SU-DHL-6 (cell line): ENCODE measurements around the gene LAMB2.

Source experiments
- H2AFZ ChIP-seq: fragments of 200-600 bp; sonication (generic); 2 replicates; pipeline ENCODE4 v1.6.1; 2014; ENCODE audit warnings: low read depth, mild to moderate bottlenecking, moderate library complexity, mixed read lengths, antibody characterized with exemption, low read length; ENCODE audit not compliant: severe bottlenecking
- H3F3A ChIP-seq: fragments of 200-600 bp; shearing (Covaris generic); 2 replicates; pipeline ENCODE4 v1.6.0; 2016; ENCODE audit warnings: antibody characterized with exemption, mild to moderate bottlenecking; ENCODE audit not compliant: insufficient read depth
- H3K27ac ChIP-seq: fragments of 200-600 bp; sonication (generic); 2 replicates; pipeline ENCODE4 v1.5.1; 2016; ENCODE audit warnings: low read depth, mild to moderate bottlenecking, low read length, moderate library complexity, mixed read lengths
- H3K27me3 ChIP-seq: fragments of 200-600 bp; sonication (generic), shearing (Covaris generic); 2 replicates; pipeline ENCODE4 v1.6.0; 2014; ENCODE audit warnings: mild to moderate bottlenecking, low read length
- H3K36me3 ChIP-seq: fragments of 200-600 bp; sonication (generic); 2 replicates; pipeline ENCODE4 v1.6.1; 2014; ENCODE audit warnings: mild to moderate bottlenecking, low read length, mixed read lengths
- H3K4me2 ChIP-seq: fragments of 300-600, 200-600 bp; shearing (Covaris generic), sonication (generic); 2 replicates; pipeline ENCODE4 v1.6.0; 2014; ENCODE audit warnings: low read length, low read depth, mild to moderate bottlenecking; ENCODE audit not compliant: poor library complexity, severe bottlenecking
- H3K4me3 ChIP-seq: fragments of 200-600 bp; sonication (generic); 2 replicates; pipeline ENCODE4 v1.5.1; 2014; ENCODE audit warnings: antibody characterized with exemption, low read length, mild to moderate bottlenecking, mixed read lengths; ENCODE audit not compliant: insufficient read depth, poor library complexity, severe bottlenecking
- H3K79me2 ChIP-seq: fragments of 200-600 bp; sonication (generic); 2 replicates; pipeline ENCODE4 v1.6.1; 2014; ENCODE audit warnings: mild to moderate bottlenecking, low read length, moderate library complexity; ENCODE audit not compliant: insufficient read depth
- H3K9ac ChIP-seq: fragments of 200-600 bp; sonication (generic); 2 replicates; pipeline ENCODE4 v1.7.0; 2014; ENCODE audit warnings: mild to moderate bottlenecking, low read length
- H3K9me2 ChIP-seq: fragments of 200-600 bp; sonication (generic); replicated peaks from 2 replicates; pipeline ENCODE4 v1.6.1; 2014; ENCODE audit warnings: low read length; ENCODE audit not compliant: insufficient read depth
- H3K9me3 ChIP-seq: fragments of 200-600 bp; sonication (generic); 2 replicates; pipeline ENCODE4 v1.6.1; 2014; ENCODE audit warnings: low read length, mixed read lengths; ENCODE audit not compliant: insufficient read depth
- H4K20me1 ChIP-seq: fragments of 200-600 bp; sonication (generic); 2 replicates; pipeline ENCODE4 v1.6.1; 2014; ENCODE audit warnings: low read depth, mild to moderate bottlenecking, antibody characterized with exemption, low read length, moderate library complexity, mixed read lengths
- CTCF ChIP-seq: fragments of 200-600 bp; sonication (generic); IDR thresholded peaks from one replicate; pipeline ENCODE4 v1.5.1; 2017; ENCODE audit warnings: antibody characterized with exemption, mild to moderate bottlenecking, low read length, moderate library complexity; ENCODE audit not compliant: insufficient read depth, poor library complexity, severe bottlenecking
- EZH2phosphoT487 ChIP-seq: fragments of 200-600 bp; sonication (generic), shearing (Covaris generic); conservative IDR thresholded peaks from 2 replicates; pipeline ENCODE4 v1.6.1; 2018; ENCODE audit warnings: mild to moderate bottlenecking, antibody characterized with exemption, low read length, moderate library complexity, mixed read lengths

Gene LAMB2

GRCh38 chr3:49120438-49121131 lies 12.3 kb downstream of the LAMB2 start, which contains the start of gene USP19:
Gene USP19, minus strand, starts transcription at chr3:49120823. Its CDS starts 1,678 bp downstream, at chr3:49119145.
- peak within 1 kb of the TSS; percentile 72 for H3K4me3 ChIP-seq
- H3K9me3 ChIP-seq: no peaks in the 10 kb centered on the region
- H2AFZ ChIP-seq: peak within 1 kb of the TSS; percentile 67
- no peaks in the 10 kb centered on the region for H4K20me1 ChIP-seq
- H3K27ac ChIP-seq: peak within 1 kb of the TSS; percentile 59
- no peaks in the 10 kb centered on the region for H3K27me3 ChIP-seq
- peaks cover 15% of the 10 kb centered on the region for H3F3A ChIP-seq
- peaks cover 9% of the 10 kb centered on the region; the same call in 1 of the 2 replicates for H3K79me2 ChIP-seq
- TF ChIP-seq EZH2phosphoT487: no peak
- TF ChIP-seq CTCF: no peak
- peak within 1 kb of the TSS; percentile 94 for H3K9ac ChIP-seq
- peak within 1 kb of the TSS; percentile 90 for H3K4me2 ChIP-seq
- H3K9me2 ChIP-seq: no peaks in the 10 kb centered on the region
- 0 out of 2 replicates have a peak, but pooled peaks cover 3% of the 10 kb centered on the region for H3K36me3 ChIP-seq

GRCh38 chr3:49120096-49120437 lies 12.8 kb downstream of the LAMB2 start:
- H3F3A ChIP-seq: peaks cover 15% of the 10 kb centered on the region
- TF ChIP-seq CTCF (no peak), EZH2phosphoT487 (no peak)
- H3K79me2 ChIP-seq: peaks cover 9% of the 10 kb centered on the region; the same call in 1 of the 2 replicates
- no peaks in the 10 kb centered on the region for H3K9me2 ChIP-seq
- H3K9ac ChIP-seq: peak overlapping the region; percentile 94
- peak overlapping the region; percentile 59 for H3K27ac ChIP-seq
- no peaks in the 10 kb centered on the region for H3K9me3 ChIP-seq
- peak overlapping the region; percentile 67 for H2AFZ ChIP-seq
- H3K4me3 ChIP-seq: peak overlapping the region; percentile 72
- H4K20me1 ChIP-seq: no peaks in the 10 kb centered on the region
- H3K27me3 ChIP-seq: no peaks in the 10 kb centered on the region
- H3K36me3 ChIP-seq: 0 out of 2 replicates have a peak, but pooled peaks cover 3% of the 10 kb centered on the region
- peak overlapping the region; percentile 90 for H3K4me2 ChIP-seq

GRCh38 chr3:49119439-49119838 lies 13.4 kb downstream of the LAMB2 start:
- Histone ChIP-seq H3K36me3 (0 out of 2 replicates have a peak, but pooled peaks cover 3% of the 10 kb centered on the region), H3K27ac (no peak overlapping the region), H3K9me3 (no peaks in the 10 kb centered on the region), H3K9ac (peak overlapping the region; percentile 94), H3K27me3 (no peaks in the 10 kb centered on the region), H3K4me2 (peak overlapping the region; percentile 90), H3F3A (peaks cover 15% of the 10 kb centered on the region), H4K20me1 (no peaks in the 10 kb centered on the region), H3K4me3 (peak overlapping the region; percentile 72), H3K9me2 (no peaks in the 10 kb centered on the region), H3K79me2 (peaks cover 9% of the 10 kb centered on the region; the same call in 1 of the 2 replicates), H2AFZ (no peak overlapping the region)
- no peak for TF ChIP-seq CTCF
- no peak for TF ChIP-seq EZH2phosphoT487
